ENCODE measurements around the gene SCUBE2.

The SCUBE2 gene

GRCh38 chr11:9082575-9082974 is 8.8 kb downstream of the SCUBE2 start:
- Histone ChIP-seq H2AK5ac (ENCODE audit: low read length) (no peak overlapping the region), H3K36me3 (ENCODE audit: control insufficient read depth, insufficient read depth, low read length) (no peaks in the 10 kb centered on the region), H3K18ac (ENCODE audit: low read length) (no peak overlapping the region), H3K56ac (ENCODE audit: low read length) (no peak overlapping the region), H3K79me1 (ENCODE audit: low read length) (no peaks in the 10 kb centered on the region), H3K4ac (ENCODE audit: low read depth, low read length) (no peak overlapping the region), H3K23ac (ENCODE audit: low read length) (no peak overlapping the region), H4K5ac (ENCODE audit: low read length) (no peak overlapping the region), H3K27ac (ENCODE audit: low read depth, low read length) (no peak overlapping the region), H3K79me2 (ENCODE audit: control insufficient read depth, insufficient read depth, low read length) (no peaks in the 10 kb centered on the region), H3K27me3 (ENCODE audit: insufficient read depth, low read length, poor library complexity) (no peaks in the 10 kb centered on the region), H4K8ac (ENCODE audit: low read depth, low read length) (no peak overlapping the region), H2BK15ac (replicated peaks; ENCODE audit: low read depth) (no peak overlapping the region), H3K9ac (ENCODE audit: low read length) (no peak overlapping the region), H3K4me3 (ENCODE audit: low read length) (no peak overlapping the region), H3K4me2 (ENCODE audit: low read length) (no peak overlapping the region), H2BK5ac (ENCODE audit: low read length) (no peak overlapping the region), H3K4me1 (ENCODE audit: control insufficient read depth, low read depth, low read length) (no peaks in the 10 kb centered on the region), H2BK120ac (ENCODE audit: low read depth, low read length) (no peak overlapping the region)
- DNase-seq: no peak
- no CpG with 5 or more reads among the region's 4 CpGs for WGBS (ENCODE audit: extremely low coverage, insufficient coverage, low lambda C conversion rate)

GRCh38 chr11:9081153-9081552 is 10.2 kb downstream of the SCUBE2 start:
- Histone ChIP-seq H3K27me3 (ENCODE audit: insufficient read depth, low read length, poor library complexity) (no peaks in the 10 kb centered on the region), H4K8ac (ENCODE audit: low read depth, low read length) (no peak overlapping the region), H3K4ac (ENCODE audit: low read depth, low read length) (no peak overlapping the region), H3K9ac (ENCODE audit: low read length) (no peak overlapping the region), H3K56ac (ENCODE audit: low read length) (no peak overlapping the region), H3K36me3 (ENCODE audit: control insufficient read depth, insufficient read depth, low read length) (no peaks in the 10 kb centered on the region), H3K27ac (ENCODE audit: low read depth, low read length) (no peak overlapping the region), H4K5ac (ENCODE audit: low read length) (no peak overlapping the region), H2AK5ac (ENCODE audit: low read length) (no peak overlapping the region), H3K4me3 (ENCODE audit: low read length) (no peak overlapping the region), H2BK120ac (ENCODE audit: low read depth, low read length) (no peak overlapping the region), H2BK15ac (replicated peaks; ENCODE audit: low read depth) (no peak overlapping the region), H3K4me2 (ENCODE audit: low read length) (no peak overlapping the region), H2BK5ac (ENCODE audit: low read length) (no peak overlapping the region), H3K79me2 (ENCODE audit: control insufficient read depth, insufficient read depth, low read length) (no peaks in the 10 kb centered on the region), H3K4me1 (ENCODE audit: control insufficient read depth, low read depth, low read length) (no peaks in the 10 kb centered on the region), H3K18ac (ENCODE audit: low read length) (no peak overlapping the region), H3K79me1 (ENCODE audit: low read length) (no peaks in the 10 kb centered on the region), H3K23ac (ENCODE audit: low read length) (no peak overlapping the region)
- DNase-seq: no peak
- no CpG with 5 or more reads among the region's 1 CpG for WGBS (ENCODE audit: extremely low coverage, insufficient coverage, low lambda C conversion rate)

DNA sequence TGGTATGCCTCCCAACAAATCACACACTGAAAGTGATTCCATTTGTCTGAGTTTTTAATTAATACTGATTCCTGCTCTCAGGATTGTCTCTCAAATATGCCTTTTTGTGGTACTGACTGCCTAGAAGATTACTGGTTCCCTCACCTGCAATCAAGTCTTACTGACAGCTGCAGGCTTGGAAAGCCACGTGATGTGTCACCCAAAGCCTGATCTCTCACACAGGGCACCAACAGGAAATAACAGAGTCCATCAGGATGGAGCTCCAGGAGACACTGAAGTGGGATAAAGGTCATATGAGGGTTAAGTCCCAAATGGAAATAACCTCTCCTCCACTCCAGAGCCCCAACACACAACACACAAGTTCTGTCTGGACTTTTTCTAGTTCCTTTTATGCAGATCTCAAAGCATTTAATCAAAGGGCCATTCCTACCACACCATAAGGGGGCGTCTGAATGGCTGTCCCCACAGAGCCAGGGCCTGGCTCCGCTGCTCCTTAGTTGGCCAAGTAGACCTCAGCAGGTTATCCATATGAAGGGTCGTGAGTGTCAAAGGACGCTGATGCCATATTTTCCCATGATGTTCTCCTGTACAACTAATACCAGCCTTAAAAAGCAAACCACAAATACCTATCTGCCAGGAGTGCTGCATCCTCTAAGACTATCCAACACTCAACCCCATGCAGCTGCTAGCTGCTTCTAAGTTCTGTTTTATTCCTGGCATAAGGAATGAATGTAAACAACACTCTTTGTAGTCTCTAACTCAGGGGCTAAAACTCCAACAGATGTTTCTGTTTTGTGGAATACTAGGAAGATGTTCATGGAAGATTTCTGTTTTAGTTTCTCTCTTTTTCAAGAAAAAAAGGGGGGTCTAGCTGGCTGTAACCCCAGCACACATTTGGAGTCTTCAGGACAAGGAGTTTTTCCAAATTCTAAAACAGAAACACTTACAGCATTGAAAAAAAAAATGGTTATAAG is 13.0 kb downstream of the SCUBE2 start:
- Histone ChIP-seq H3K36me3 (ENCODE audit: control insufficient read depth, insufficient read depth, low read length) (no peaks in the 10 kb centered on the region), H3K4me2 (ENCODE audit: low read length) (no peak overlapping the region), H2BK5ac (ENCODE audit: low read length) (no peak overlapping the region), H3K79me1 (ENCODE audit: low read length) (no peaks in the 10 kb centered on the region), H3K4me3 (ENCODE audit: low read length) (no peak overlapping the region), H3K27ac (ENCODE audit: low read depth, low read length) (no peak overlapping the region), H2BK15ac (replicated peaks; ENCODE audit: low read depth) (no peak overlapping the region), H3K23ac (ENCODE audit: low read length) (no peak overlapping the region), H2AK5ac (ENCODE audit: low read length) (no peak overlapping the region), H3K4me1 (ENCODE audit: control insufficient read depth, low read depth, low read length) (no peaks in the 10 kb centered on the region), H4K8ac (ENCODE audit: low read depth, low read length) (no peak overlapping the region), H3K9ac (ENCODE audit: low read length) (no peak overlapping the region), H3K4ac (ENCODE audit: low read depth, low read length) (no peak overlapping the region), H3K18ac (ENCODE audit: low read length) (no peak overlapping the region), H4K5ac (ENCODE audit: low read length) (no peak overlapping the region), H2BK120ac (ENCODE audit: low read depth, low read length) (no peak overlapping the region), H3K56ac (ENCODE audit: low read length) (no peak overlapping the region), H3K27me3 (ENCODE audit: insufficient read depth, low read length, poor library complexity) (no peaks in the 10 kb centered on the region), H3K79me2 (ENCODE audit: control insufficient read depth, insufficient read depth, low read length) (no peaks in the 10 kb centered on the region)
- no peak for DNase-seq
- no CpG with 5 or more reads among the region's 5 CpGs for WGBS (ENCODE audit: extremely low coverage, insufficient coverage, low lambda C conversion rate)

GRCh38 chr11:9077164-9077563 is 14.2 kb downstream of the SCUBE2 start:
- no peak overlapping the region for H3K4me2 ChIP-seq (ENCODE audit: low read length)
- no CpG with 5 or more reads among the region's 2 CpGs for WGBS (ENCODE audit: extremely low coverage, insufficient coverage, low lambda C conversion rate)
- DNase-seq: no peak

GRCh38 chr11:9076661-9077060 is 14.7 kb downstream of the SCUBE2 start:
- Histone ChIP-seq H3K23ac (ENCODE audit: low read length) (no peak overlapping the region), H3K9ac (ENCODE audit: low read length) (no peak overlapping the region), H3K4me1 (ENCODE audit: control insufficient read depth, low read depth, low read length) (no peaks in the 10 kb centered on the region), H4K5ac (ENCODE audit: low read length) (no peak overlapping the region), H3K79me1 (ENCODE audit: low read length) (no peaks in the 10 kb centered on the region), H2AK5ac (ENCODE audit: low read length) (no peak overlapping the region), H2BK5ac (ENCODE audit: low read length) (no peak overlapping the region), H2BK15ac (replicated peaks; ENCODE audit: low read depth) (no peak overlapping the region), H3K4me2 (ENCODE audit: low read length) (no peak overlapping the region), H4K8ac (ENCODE audit: low read depth, low read length) (no peak overlapping the region), H3K4me3 (ENCODE audit: low read length) (no peak overlapping the region), H3K79me2 (ENCODE audit: control insufficient read depth, insufficient read depth, low read length) (no peaks in the 10 kb centered on the region), H3K56ac (ENCODE audit: low read length) (no peak overlapping the region), H3K18ac (ENCODE audit: low read length) (no peak overlapping the region), H3K27me3 (ENCODE audit: insufficient read depth, low read length, poor library complexity) (no peaks in the 10 kb centered on the region), H3K27ac (ENCODE audit: low read depth, low read length) (no peak overlapping the region), H2BK120ac (ENCODE audit: low read depth, low read length) (no peak overlapping the region), H3K4ac (ENCODE audit: low read depth, low read length) (no peak overlapping the region), H3K36me3 (ENCODE audit: control insufficient read depth, insufficient read depth, low read length) (no peaks in the 10 kb centered on the region)
- WGBS (ENCODE audit: extremely low coverage, insufficient coverage, low lambda C conversion rate): no CpG with 5 or more reads among the region's 3 CpGs
- DNase-seq: no peak

More at GRCh38 chr11:9077164-9077563, 14.2 kb downstream of the SCUBE2 start:
- Histone ChIP-seq H4K5ac (ENCODE audit: low read length) (no peak overlapping the region), H3K4ac (ENCODE audit: low read depth, low read length) (no peak overlapping the region), H4K8ac (ENCODE audit: low read depth, low read length) (no peak overlapping the region), H2BK15ac (replicated peaks; ENCODE audit: low read depth) (no peak overlapping the region), H3K9ac (ENCODE audit: low read length) (no peak overlapping the region), H3K36me3 (ENCODE audit: control insufficient read depth, insufficient read depth, low read length) (no peaks in the 10 kb centered on the region), H3K4me3 (ENCODE audit: low read length) (no peak overlapping the region), H3K23ac (ENCODE audit: low read length) (no peak overlapping the region), H3K56ac (ENCODE audit: low read length) (no peak overlapping the region), H3K79me2 (ENCODE audit: control insufficient read depth, insufficient read depth, low read length) (no peaks in the 10 kb centered on the region), H2BK5ac (ENCODE audit: low read length) (no peak overlapping the region), H3K27ac (ENCODE audit: low read depth, low read length) (no peak overlapping the region), H3K4me1 (ENCODE audit: control insufficient read depth, low read depth, low read length) (no peaks in the 10 kb centered on the region), H3K79me1 (ENCODE audit: low read length) (no peaks in the 10 kb centered on the region), H2AK5ac (ENCODE audit: low read length) (no peak overlapping the region), H3K18ac (ENCODE audit: low read length) (no peak overlapping the region), H2BK120ac (ENCODE audit: low read depth, low read length) (no peak overlapping the region), H3K27me3 (ENCODE audit: insufficient read depth, low read length, poor library complexity) (no peaks in the 10 kb centered on the region)
